GM19372 (cell line): ENCODE measurements around the gene KATNAL1.

ENCODE experiments used
- ATAC-seq: cut with Tn5 transposase; IDR thresholded peaks from one replicate; pipeline ENCODE4 v1.9.1; 2021; ENCODE audit warnings: mild to moderate bottlenecking, low read depth, moderate library complexity; ENCODE audit not compliant: unreplicated experiment

KATNAL1 gene

DNA sequence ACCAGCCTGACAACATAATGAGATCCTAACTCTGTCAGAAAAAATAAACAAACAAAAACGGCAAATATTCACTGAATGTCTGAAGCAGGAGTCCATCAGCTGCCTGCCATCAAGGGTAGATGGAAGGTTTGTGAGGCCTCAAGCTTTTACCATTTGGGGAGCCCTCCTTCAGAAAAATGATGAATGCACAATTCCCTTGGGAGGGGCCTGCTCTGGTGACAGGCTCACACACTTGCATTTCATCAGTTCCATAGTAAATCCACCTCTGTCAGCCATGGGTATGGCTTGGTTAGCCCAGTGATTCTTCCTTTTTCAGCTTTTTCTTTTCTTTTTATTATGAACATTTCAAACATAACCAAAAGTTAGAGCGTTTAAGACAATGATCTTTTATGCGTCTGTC, 26.3 kb upstream of the KATNAL1 start:
- ATAC-seq, result no peak

DNA sequence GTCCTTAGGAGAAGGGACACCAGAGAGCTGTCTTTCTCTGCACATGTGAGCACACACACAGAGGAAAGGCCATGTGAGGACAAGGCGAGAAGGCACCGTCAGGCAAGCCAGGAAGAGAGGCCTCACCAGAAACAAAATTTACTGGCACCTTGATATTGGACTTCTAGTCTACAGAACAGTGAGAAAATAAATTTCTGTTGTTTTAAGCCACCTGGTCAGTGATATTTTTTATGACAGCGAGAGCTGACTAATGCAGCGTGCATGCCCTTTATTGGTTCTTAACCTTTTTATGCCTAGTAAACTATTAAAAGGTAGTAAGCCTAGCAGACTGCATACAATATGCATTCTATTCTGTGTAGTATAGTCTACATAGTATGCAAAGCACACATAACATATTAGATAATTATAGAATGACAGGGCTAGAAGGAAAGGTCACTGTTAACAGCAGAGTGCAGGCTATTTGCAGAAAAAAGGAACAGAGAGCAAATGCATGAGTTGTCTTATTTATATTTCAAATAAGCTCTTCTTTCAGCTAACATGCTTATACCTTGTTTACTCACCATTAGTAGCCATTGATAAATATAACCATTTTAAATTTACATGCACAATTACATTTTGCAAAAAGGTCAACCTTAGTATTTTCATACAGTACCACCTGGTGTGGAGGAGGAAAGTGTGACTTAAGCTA, 25.2 kb upstream of the KATNAL1 start:
- no peak for ATAC-seq

DNA sequence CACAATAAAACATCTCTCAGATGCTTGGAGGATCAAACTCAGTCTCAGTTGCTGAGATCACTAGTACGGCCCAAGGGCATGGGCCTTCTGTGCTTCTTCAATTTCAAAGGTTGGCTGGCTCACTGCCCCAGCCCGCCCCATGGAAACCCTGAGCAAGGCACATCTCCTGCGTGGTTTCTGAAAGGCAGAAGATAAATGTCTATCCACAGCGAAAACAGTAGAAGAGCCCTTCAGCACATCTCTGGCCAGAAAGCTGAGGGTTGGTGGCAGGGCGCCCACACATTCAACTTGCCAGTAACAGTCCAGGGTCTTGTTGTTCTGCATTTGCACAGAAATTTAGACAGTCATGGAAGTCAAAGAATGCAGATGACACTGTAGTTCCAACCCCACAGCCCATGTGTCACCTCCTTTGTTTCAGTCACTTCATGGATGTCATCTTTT, 24.0 kb upstream of the KATNAL1 start:
- ATAC-seq, result no peak

DNA sequence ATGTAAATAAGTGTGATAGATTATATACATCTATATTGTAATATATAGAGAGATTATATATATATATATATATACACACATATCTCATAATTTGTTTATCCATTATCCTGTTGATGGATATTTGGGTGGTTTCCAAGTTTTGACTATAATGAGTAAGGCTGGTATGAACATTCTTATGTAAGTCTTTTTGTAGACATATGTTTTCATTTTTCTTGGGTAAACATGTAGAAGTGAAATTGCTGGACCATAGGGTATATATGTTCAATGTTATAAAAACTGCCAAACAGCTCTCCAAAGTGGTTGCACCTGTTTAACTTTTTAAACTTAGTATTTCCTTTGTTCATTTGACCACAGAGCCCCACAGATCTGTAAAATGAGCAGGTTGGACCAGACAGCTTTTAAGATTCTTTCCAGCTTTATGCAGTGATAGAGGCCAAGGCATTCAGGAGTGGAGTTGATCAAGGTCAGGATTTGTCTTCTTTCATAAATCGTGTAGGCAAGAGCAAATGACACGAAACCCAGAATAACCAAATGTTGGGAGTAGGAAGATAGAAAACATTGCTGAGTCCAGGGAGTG, 21.7 kb upstream of the KATNAL1 start:
- ATAC-seq, result no peak

DNA sequence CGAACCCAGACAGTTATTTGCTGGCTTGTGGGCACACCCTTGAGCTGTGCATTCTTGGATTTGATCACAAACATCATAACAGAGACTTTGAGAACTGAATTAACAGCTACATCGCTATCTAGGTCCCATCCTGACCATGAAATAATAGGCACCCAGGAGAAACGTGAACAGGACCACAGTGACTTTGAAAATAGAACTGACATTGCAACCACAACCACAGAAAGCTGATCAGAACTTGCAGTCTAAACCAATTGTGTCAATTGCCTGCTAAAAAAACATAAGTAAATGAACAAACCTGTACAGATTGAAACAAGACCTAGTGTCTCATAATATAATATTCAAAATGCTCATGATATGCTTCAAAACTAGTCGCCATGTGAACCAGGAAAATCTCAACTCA, 18.3 kb upstream of the KATNAL1 start:
- ATAC-seq, result no peak

DNA sequence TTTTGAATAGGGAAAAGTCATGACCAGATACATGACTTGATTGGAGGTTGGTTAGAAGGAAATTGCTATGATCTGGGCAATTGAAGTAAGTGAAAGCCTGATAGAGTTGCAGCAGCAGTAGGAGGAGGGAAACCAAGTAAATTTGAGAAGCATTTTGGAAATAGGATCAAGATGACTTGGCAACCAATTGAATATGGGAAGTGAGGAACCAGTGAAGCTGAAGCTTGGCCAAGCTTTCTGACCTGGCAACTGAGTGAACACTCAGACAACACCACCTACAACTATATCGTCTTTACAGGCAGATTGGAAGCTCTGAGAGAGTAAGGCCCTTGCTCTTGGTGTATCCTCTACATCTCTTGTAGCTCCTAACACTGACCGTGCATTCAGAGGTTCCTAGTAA, 16.2 kb upstream of the KATNAL1 start:
- no peak for ATAC-seq

DNA sequence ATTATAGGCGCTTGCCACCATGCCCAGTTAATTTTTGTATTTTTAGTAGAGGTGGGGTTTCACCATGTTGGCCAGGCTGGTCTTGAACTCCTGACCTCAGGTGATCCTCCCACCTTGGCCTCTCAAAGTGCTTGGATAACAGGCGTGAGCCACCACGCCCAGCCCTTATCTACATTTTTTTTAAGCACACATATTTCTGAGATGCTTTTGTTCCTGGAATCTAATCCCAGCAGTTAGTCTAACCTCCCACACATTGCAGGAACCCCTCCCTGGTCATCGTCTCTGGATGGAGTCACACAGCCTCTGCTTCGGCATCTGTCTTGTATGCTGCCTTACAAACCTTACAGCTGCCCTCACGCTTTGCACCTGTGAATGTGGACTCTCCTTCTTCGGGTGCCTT, 15.1 kb upstream of the KATNAL1 start:
- ATAC-seq, result no peak

DNA sequence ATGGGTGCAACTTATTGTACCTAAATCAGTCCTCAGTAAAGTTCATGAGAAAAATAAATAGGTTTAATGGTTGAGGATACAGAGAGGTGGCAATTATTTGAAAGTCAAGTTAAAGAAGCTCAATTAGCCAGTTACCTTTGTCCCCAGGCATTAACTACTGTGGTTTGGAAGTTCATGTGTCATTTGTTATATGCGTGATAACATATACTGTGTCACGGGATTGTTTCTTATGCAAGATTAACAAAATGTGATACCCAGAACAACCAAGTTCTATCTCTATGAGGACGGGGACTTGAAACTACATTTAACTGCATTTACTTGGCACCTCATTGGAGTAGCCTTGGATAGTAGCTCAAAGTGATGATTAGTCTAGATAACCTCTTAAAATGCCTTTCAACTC, 13.9 kb upstream of the KATNAL1 start:
- no peak for ATAC-seq

DNA sequence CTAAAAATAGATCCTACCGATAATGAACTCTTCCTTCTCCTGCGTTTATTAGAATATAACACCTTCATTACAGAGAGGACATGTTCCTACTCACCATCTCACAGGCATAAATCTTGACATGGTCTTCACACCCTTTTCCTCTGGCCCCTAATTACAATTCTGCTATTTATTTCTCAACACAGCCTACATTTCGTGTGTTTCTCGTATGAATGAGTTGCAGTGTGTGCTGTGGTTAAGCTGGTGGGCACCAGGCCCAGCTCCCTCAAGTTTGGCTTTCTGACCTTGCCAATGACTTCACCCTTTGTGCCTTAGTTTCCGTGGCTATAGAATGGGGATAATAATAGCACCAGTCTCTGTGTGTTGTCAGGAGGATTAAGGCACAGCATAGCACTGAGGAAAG, 12.3 kb upstream of the KATNAL1 start:
- ATAC-seq, result no peak

DNA sequence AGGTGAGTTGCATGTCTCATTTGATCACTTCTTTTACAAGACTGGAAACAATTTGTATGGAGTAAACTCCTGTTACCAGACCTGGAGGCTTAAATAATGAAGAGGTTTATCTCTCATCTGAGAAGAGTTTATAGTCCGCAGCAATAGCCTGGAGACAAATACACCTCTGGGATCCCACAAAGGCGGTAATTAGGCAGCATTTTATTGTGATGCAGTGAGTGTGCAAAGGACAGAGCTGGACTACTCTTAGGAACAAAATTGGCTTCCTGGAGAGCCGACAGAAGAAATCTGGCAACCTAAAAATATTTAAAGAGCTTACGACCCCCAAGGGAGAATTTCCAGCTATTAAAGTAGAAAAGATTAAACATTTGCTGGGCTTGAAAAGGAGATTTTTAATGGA, 11.8 kb upstream of the KATNAL1 start:
- ATAC-seq, result no peak

DNA sequence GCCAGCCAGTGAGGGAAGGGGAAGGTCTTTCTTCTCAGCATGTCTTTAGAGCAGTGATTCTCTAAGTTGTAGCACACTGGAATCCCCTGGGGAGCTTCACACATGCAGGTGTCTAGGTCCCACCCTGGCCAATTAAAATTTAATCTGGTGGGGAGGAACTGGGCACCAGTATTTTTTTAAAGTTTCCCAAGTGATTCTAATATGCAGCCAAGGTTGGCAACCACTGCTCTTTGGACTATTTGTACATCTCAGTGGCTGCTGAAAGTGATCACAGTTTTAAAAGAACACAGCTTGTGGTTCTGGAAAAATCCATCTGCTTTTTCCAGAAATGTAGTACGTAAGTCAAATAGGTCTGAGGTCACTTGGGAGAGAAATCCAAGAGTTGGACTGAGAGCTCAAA, 10.7 kb upstream of the KATNAL1 start:
- ATAC-seq, result no peak

DNA sequence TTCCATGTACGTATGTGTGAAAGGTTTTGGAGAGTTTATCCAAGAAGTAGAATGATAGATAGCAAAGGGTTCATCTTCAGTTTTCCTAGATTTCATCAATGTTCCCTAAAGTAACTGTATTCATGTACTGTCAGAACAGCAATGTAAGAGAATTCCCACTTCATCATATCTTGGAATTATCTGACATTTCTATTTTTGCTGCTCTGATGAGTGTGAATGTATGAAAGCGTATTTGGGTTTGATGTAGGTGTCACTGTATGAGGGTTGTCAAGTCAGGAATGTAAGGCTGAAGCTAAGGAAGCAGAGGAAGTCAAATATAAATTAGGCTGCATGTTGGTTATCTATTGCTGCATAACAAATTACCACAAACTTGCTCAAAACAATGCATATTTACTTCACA, 7.2 kb upstream of the KATNAL1 start:
- ATAC-seq, result no peak

DNA sequence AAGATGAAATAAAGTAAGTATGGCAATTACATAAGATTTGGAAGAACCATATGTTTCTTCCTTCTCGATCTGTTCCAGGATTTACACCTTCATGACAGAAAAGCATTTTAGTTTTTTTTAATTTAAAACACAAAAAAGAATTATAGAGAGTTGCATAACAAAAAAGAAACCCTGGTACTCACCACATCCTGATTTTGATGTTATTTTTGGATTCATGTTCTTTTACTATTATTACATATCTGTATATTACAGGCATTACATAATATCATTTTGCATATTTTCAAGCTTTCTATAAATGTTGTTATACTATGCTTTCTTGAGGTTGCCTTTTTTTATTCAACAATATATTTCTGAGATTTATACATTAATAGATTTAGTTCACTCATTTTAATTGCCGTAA, 6.7 kb upstream of the KATNAL1 start:
- ATAC-seq, result no peak

DNA sequence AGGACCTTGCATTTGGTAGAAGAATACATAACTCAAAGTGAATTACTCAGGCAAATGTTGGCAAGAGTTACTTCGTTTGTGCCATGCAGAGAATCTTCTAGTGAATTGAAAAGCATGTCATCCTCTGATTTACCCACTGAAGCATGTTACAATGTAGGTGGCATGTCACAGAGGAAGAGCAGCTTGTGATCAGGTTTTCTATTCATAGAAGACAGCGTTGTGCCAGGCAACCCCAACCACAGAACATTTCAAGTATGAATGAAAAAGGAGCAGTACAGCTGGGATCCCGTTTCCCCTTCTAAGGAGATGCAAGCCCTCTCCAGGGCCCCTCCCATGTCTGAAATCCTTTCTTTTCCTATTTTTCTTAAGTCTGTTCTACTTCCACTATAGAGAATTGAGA, 6.0 kb upstream of the KATNAL1 start:
- ATAC-seq, result no peak

DNA sequence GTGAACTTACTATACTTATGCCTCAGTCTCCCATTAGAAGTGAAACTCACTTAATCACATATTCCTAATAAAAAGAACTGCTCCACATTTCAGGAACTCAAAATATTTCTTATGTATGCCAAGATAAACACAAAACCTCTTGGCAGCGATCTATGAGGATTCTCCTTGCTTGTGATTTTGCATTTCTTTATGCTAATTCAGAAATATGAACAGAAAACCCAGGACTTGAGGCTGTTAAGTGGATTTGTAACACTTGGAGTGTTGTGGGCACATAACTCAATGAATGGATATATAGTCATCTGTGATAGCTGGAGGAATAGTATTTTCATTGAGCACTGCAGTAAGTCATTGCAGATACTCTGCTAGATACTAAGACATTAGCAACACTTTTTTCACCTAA, 5.6 kb upstream of the KATNAL1 start:
- no peak for ATAC-seq

DNA sequence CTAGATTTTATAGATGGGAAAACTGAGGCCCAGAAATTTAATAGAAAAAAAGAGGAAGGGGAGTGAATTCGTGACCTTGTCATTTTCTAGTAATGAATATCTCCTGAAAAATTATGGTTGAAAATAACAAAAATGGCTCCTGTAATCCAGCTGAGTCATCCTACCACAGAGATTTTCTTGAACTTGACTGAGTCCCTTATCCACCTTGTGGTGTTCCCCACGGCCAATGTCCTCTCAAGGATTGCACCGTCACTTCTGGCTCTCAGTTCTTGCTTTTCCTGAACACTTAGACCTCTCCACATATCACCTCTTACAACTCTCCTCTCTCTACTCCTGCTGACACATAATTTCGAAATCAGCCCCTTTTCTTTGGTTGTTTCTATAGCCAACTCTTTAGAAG, 1.2 kb upstream of the KATNAL1 start:
- no peak for ATAC-seq

DNA sequence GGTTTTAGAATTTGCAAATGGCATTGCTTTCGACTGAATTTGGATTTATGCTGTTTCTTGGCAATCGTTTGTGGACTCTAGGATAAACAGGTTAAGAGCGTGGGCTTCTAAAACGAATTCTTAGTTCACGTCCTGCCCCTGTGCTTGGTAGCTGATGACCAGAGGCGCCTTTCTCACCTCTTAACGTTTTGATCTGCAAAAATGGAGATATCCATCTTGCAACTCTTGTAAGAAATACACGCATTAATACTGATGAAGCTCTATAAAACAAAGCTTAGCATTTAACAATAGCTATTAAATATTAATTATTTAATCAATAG, 580 bp upstream of the KATNAL1 start:
- ATAC-seq, result no peak

DNA sequence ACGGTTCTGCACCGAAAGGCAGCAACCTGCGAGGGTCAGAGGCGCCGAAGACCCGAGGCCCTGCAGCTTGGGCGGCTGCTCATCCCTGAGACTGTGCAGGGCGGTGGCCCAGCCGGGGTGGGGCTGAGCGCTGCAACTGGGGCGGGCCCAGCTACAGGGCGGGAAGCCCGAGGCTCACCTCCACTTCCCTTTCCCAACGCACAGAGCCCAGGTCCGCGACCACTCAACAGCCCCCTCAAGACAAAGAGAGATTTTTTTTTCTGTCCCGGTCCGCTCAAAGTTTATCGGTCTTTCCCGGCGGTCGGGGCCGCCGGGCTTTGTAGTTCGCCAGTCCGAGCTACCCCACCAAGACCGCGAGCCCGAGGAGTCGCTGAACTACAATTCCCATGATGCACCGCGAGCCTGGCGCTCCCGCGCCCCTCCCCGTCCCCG, 573 bp downstream of the KATNAL1 start:
- peak; percentile 80 for ATAC-seq

DNA sequence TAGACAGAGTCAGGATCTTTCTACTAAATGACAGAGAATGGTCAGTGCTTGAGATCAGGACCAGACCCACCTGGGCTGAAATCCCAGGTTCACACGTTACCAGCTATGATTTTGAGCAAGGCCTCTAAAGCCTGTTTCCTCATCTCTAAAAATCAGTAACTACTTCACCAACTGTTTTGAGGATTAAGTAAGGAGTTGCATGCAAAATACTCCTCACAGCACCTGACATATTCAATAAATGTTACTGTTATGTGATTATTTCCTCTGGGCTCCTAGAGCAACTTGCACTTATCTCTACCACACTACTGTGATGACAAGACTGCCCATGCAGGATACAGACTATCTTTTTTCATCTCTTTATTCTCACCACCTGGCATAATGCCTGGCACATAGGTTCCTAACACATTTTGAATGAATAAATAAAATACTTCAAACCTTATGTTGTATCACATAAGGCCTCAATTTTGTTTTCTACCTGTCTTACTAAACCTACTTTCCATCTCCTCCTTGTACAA, 1.8 kb downstream of the KATNAL1 start:
- no peak for ATAC-seq

DNA sequence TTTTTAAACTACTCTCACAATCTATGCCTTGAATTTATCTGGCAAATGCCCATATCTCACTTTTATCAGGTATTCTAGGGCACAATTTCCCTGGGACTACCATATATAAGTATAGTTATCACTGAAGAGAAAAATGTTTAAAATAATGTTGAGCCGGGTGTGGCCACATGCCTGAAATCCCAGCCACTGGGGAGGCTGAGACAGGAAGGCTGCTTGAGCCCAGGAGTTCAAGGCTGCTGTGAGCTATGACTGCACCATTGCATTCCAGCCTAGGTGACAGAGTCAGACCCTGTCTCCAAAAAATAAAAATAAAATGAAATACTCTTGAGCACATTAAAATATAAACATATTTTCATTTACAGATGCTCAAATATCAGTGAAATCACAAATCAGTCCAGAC, 4.1 kb downstream of the KATNAL1 start:
- no peak for ATAC-seq

DNA sequence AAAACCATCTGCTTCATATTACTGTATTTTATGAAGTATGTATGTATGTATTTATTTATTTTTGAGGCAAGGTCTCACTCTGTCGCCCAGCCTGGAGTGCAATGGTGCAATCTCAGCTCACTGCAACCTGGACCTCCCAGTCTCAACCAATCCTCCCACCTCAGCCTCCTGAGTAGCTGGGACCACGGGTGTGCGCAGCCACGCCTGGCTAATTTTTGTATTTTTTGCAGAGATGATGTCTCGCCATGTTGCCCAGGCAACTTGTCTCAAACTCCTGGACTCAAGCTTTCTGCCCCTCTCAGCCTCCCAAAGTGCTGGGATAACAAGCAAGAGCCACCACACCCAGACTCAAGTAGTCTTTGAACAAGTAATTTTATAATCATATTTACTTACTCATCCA, 5.5 kb downstream of the KATNAL1 start:
- ATAC-seq, result no peak

DNA sequence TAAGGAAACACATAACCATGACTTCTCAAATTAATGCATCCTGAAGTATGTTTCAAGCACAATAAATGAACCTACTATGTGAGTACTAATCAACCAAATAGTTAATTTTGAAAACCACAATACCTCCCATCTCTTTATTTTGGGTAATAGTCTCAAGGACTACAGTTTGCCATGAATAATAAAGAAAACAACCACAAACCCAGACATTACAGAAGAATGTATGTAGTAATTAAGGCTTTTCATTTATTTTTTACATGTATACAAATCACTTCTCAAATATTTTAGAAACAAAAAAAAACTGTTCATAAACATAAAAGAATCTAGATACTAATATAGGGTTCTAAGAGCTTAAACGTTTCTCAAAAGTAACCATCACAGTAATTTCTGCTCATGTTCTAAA, 6.8 kb downstream of the KATNAL1 start:
- no peak for ATAC-seq

DNA sequence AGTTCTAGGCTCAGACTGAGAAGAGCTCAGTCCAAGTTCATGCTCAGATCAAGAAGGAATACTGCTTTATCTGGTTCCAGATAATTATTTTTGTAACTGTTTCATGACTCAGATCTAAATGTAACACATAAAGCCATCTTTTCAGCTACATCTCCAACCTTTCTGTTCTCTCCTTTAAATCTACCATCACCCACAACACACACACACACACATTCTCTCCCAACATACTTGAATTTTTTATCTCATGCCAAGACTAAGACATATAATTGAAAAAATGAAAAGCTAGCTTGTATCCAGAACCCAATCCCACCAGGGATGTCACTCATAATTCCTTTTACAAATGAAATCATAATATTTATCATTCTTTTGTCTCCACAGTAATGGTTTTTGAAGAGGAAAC, 7.6 kb downstream of the KATNAL1 start:
- ATAC-seq, result no peak
